ENCODE results near the gene NEDD4L. TPM values are rescaled to one million over a fixed set of nuclear protein-coding genes. Genes with fewer than 3 reads are reported as not detected.

The NEDD4L gene
- total RNA-seq, 2 experiments from 2014 or later = 3.2 to 3.3 TPM

GRCh38 chr18:58266291-58266690 lies 222.3 kb downstream of the NEDD4L start:
- DNase-seq (ENCODE audit: low spot score) = no peak
- H3K4me3 ChIP-seq (ENCODE audit: low read depth, low read length, poor library complexity, severe bottlenecking) = no peak overlapping the region
- intact Hi-C loops (cut with micrococcal nuclease; ENCODE audit: unreplicated experiment) = no loop called here
- POLR2A ChIA-PET = no interaction called here
- H3K4me1 ChIP-seq (ENCODE audit: insufficient read depth, low read length, poor library complexity, severe bottlenecking) = no peaks in the 10 kb centered on the region
- H3K9me2 ChIP-seq (ENCODE audit: insufficient read depth, low read length) = no peaks in the 10 kb centered on the region
- H3K4me2 ChIP-seq (ENCODE audit: low read length) = no peak overlapping the region
- TF ChIP-seq EZH2phosphoT487 (IDR thresholded peaks at IDR 0.05; ENCODE audit: borderline replicate concordance, low read depth, low read length) (no peak), CTCF (conservative IDR thresholded peaks at IDR 0.05; ENCODE audit: low read length) (no peak)
- H2AFZ ChIP-seq (ENCODE audit: low read length) = no peak overlapping the region
- no peaks in the 10 kb centered on the region for H4K20me1 ChIP-seq (ENCODE audit: insufficient read depth, low read length)
- no peaks in the 10 kb centered on the region for H3K79me2 ChIP-seq (ENCODE audit: insufficient read depth, low read depth, low read length)
- no peak overlapping the region for H3K27ac ChIP-seq (ENCODE audit: low read depth, low read length, poor library complexity, severe bottlenecking)
- CTCF ChIA-PET (ENCODE audit: unreplicated experiment) = no interaction called here
- H3K36me3 ChIP-seq (ENCODE audit: insufficient read depth, low read length) = no peaks in the 10 kb centered on the region
- H3K9me3 ChIP-seq (ENCODE audit: low read length) = no peaks in the 10 kb centered on the region
- no TSS peak for BruUV-seq (replicated peaks)

GRCh38 chr18:58267493-58267892 lies 223.5 kb downstream of the NEDD4L start:
- Histone ChIP-seq H3K9me3 (ENCODE audit: low read length) (no peaks in the 10 kb centered on the region), H4K20me1 (ENCODE audit: insufficient read depth, low read length) (no peaks in the 10 kb centered on the region), H3K4me2 (ENCODE audit: low read length) (no peak overlapping the region), H3K4me3 (ENCODE audit: low read depth, low read length, poor library complexity, severe bottlenecking) (no peak overlapping the region), H3K27ac (ENCODE audit: low read depth, low read length, poor library complexity, severe bottlenecking) (no peak overlapping the region), H3K4me1 (ENCODE audit: insufficient read depth, low read length, poor library complexity, severe bottlenecking) (no peaks in the 10 kb centered on the region), H2AFZ (ENCODE audit: low read length) (no peak overlapping the region), H3K36me3 (ENCODE audit: insufficient read depth, low read length) (no peaks in the 10 kb centered on the region), H3K79me2 (ENCODE audit: insufficient read depth, low read depth, low read length) (no peaks in the 10 kb centered on the region), H3K9me2 (ENCODE audit: insufficient read depth, low read length) (no peaks in the 10 kb centered on the region)
- CTCF ChIA-PET (ENCODE audit: unreplicated experiment) = no interaction called here
- intact Hi-C loops (cut with micrococcal nuclease; ENCODE audit: unreplicated experiment) = no loop called here
- no peak for DNase-seq (ENCODE audit: low spot score)
- no TSS peak for BruUV-seq (replicated peaks)
- TF ChIP-seq EZH2phosphoT487 (IDR thresholded peaks at IDR 0.05; ENCODE audit: borderline replicate concordance, low read depth, low read length) = no peak
- no peak for TF ChIP-seq CTCF (conservative IDR thresholded peaks at IDR 0.05; ENCODE audit: low read length)
- POLR2A ChIA-PET = no interaction called here

GRCh38 chr18:58268849-58269248 lies 224.8 kb downstream of the NEDD4L start:
- no peaks in the 10 kb centered on the region for H3K79me2 ChIP-seq (ENCODE audit: insufficient read depth, low read depth, low read length)
- H3K4me1 ChIP-seq (ENCODE audit: insufficient read depth, low read length, poor library complexity, severe bottlenecking) = no peaks in the 10 kb centered on the region
- no peak overlapping the region for H2AFZ ChIP-seq (ENCODE audit: low read length)

More at GRCh38 chr18:58268849-58269248, 224.8 kb downstream of the NEDD4L start:
- no TSS peak for BruUV-seq (replicated peaks)
- Histone ChIP-seq H3K27ac (ENCODE audit: low read depth, low read length, poor library complexity, severe bottlenecking) (no peak overlapping the region), H3K36me3 (ENCODE audit: insufficient read depth, low read length) (no peaks in the 10 kb centered on the region), H3K9me3 (ENCODE audit: low read length) (no peaks in the 10 kb centered on the region), H3K9me2 (ENCODE audit: insufficient read depth, low read length) (no peaks in the 10 kb centered on the region), H3K4me2 (ENCODE audit: low read length) (no peak overlapping the region), H4K20me1 (ENCODE audit: insufficient read depth, low read length) (no peaks in the 10 kb centered on the region), H3K4me3 (ENCODE audit: low read depth, low read length, poor library complexity, severe bottlenecking) (no peak overlapping the region)
- TF ChIP-seq CTCF (conservative IDR thresholded peaks at IDR 0.05; ENCODE audit: low read length) (no peak), EZH2phosphoT487 (IDR thresholded peaks at IDR 0.05; ENCODE audit: borderline replicate concordance, low read depth, low read length) (no peak)
- ChIA-PET POLR2A (no interaction called here), CTCF (ENCODE audit: unreplicated experiment) (no interaction called here)
- intact Hi-C loops (cut with micrococcal nuclease; ENCODE audit: unreplicated experiment) = no loop called here
- DNase-seq (ENCODE audit: low spot score) = no peak

Data from OCI-LY7 (cell line).